Hepatocyte (in vitro differentiated cells): Measurements from ENCODE around the gene DNAH17.

ENCODE experiments used
- EZH2 ChIP-seq: fragments of 200-600 bp; sonication (generic); IDR thresholded peaks from 2 replicates; pipeline ENCODE4 v1.6.1; 2016; ENCODE audit warnings: antibody characterized with exemption, mild to moderate bottlenecking, borderline replicate concordance
- EZH2phosphoT487 ChIP-seq: fragments of 200-600 bp; sonication (generic); IDR thresholded peaks from one replicate; pipeline ENCODE4 v1.6.1; 2018; ENCODE audit warnings: antibody characterized with exemption, mild to moderate bottlenecking, low read depth, moderate library complexity; ENCODE audit not compliant: unreplicated experiment, severe bottlenecking
- TF ChIP-seq, protein P1 (sequence below): fragments of 200-600 bp; sonication (generic); IDR thresholded peaks from 2 replicates; pipeline ENCODE4 v1.5.1; 2016; ENCODE audit warnings: antibody characterized with exemption, mild to moderate bottlenecking; ENCODE audit not compliant: poor library complexity

- TF ChIP-seq, protein P1, sequence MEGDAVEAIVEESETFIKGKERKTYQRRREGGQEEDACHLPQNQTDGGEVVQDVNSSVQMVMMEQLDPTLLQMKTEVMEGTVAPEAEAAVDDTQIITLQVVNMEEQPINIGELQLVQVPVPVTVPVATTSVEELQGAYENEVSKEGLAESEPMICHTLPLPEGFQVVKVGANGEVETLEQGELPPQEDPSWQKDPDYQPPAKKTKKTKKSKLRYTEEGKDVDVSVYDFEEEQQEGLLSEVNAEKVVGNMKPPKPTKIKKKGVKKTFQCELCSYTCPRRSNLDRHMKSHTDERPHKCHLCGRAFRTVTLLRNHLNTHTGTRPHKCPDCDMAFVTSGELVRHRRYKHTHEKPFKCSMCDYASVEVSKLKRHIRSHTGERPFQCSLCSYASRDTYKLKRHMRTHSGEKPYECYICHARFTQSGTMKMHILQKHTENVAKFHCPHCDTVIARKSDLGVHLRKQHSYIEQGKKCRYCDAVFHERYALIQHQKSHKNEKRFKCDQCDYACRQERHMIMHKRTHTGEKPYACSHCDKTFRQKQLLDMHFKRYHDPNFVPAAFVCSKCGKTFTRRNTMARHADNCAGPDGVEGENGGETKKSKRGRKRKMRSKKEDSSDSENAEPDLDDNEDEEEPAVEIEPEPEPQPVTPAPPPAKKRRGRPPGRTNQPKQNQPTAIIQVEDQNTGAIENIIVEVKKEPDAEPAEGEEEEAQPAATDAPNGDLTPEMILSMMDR = no peak
- TF ChIP-seq EZH2 (no peak), EZH2phosphoT487 (no peak)
Measured at GRCh38 chr17:78421084-78421533, 156.1 kb downstream of the DNAH17 start.
